Activated CD4-positive, CD25-positive, alpha-beta regulatory T cell treated with anti-CD3 and anti-CD28 coated beads, Interleukin-2, amount 50 U/mL, for 16 hours (primary cell): ENCODE measurements around the gene ZYX.
"Not testable (repeated sequence)": the region's sequence is repeated elsewhere in the genome, so short reads cannot be mapped to it uniquely, and the experiment has no call there.

Experiments used
- DNase-seq: peaks from one replicate; pipeline ENCODE4 v3.0.0-alpha.2; 2020; ENCODE audit warnings: low read depth, low spot score

The ZYX gene

DNA sequence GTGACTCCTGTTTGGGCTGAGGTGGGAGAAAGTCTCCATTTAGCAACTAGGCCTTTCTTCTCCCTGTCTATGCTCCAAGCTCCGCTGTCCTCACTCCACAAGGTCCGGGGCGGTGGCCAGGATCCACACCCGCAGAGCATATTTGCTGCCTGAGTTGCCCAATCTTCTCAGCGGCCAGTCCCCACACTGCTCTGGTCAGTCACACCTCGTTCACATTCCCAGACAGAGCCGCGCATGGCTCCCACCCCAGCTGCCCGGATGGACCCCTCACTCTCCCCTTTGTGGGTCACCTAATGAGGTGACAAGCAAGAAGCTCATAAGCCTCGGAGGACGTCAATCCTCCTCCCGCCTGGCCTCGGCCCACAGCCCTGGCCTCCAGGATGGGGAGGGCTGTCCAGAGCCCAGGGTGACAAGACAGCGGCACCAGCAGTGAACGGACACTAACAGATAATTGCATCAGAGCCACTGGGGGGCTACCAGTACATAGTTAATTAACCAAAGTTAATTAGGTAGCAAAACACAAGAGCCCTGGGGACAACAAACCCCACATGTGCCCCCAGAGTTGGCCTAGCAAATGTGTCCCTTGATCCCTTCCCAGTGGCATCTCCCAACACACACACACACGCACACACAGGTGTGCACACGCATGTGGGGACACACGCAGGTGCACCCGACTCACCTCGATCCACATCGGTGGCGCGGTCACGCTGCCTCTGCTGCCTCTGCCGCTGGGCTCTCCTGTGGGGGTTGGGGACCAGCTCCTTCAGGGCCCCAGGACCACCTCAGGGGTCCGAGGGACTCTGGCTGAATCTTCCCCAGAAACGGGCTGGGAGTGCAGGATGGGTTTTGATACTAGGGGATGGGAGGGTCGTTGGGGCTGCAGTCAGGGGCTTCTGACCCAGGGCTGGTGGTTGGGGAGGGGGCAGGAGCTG lies 15.7 kb downstream of the ZYX start:
- DNase-seq = no peak

DNA sequence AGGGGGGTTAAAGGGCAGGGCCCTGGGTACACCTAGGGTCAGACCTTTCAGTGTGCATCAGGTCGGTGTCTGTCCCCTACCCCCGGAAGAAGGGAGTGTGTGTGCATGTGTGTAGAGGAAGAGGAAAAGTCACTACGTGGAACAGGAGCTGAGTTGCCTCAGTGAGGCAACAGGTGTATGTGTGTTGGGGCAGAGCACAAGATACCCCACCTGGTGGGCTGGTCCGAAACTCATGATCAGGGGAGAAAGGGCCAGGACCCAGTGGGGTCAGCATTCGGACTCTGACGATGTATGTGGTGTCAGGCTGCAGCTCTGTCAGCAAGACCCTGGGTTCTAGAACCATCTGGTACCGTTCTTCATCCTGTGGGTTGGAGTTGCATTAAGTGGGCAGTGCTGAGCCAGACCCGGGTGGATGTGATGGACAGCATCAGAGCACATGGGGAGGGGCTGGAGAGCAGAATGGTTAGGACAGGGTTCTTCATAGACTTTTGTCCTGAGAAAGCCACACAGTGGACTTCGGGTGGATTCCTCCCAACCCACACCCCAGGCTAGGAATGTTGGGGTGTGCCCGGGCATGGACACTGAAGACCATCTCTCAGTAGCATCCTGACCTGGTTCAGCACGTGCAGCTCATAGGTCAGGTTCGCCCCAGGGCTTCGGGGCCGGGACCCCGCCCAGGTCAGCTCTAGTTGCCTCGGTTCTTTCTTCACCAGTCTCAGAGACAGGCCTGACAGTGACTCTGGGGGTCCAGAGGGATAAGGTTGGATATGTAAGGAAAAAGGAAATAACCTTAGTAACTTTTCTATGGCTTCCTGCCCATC lies 16.8 kb downstream of the ZYX start:
- DNase-seq = no peak

DNA sequence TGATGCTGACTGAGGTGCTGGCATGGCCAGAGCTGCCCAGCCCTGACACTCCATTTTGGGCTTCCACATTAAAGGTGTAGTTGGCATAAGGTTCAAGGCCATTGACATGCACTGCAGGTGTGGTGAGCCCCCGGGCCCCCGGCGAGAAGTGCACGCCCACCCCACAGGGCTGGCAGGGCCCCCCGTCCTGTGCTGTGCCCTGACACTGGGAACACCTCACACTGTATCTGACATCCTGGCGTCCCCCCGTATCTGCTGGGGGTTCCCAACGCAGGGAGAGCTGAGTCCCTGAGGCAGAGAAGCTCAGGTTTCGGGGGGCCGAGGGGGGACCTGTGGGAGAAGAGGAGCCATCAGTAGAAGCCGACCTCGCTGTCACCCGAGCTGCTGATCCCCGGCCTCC lies 17.5 kb downstream of the ZYX start:
- no peak for DNase-seq

DNA sequence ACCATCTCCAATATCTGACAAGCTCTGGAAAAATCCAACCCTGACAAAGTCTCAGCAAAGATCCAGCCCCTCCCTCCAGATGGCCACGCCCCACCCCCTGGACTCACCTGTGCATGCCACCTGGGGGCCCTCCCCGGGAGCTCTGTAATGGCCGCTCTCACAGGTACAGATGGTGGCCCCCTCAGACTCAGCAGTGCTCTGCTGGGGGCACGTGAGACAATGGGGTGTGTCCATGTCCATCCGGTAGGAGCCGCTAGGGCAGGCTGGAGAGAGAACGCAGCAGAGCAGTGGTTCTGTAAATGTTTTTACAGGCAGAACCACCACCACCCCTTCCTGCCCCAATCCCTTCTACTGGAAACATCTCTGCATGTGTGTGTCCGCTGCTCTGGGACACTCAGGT lies 18.0 kb downstream of the ZYX start:
- no peak for DNase-seq

DNA sequence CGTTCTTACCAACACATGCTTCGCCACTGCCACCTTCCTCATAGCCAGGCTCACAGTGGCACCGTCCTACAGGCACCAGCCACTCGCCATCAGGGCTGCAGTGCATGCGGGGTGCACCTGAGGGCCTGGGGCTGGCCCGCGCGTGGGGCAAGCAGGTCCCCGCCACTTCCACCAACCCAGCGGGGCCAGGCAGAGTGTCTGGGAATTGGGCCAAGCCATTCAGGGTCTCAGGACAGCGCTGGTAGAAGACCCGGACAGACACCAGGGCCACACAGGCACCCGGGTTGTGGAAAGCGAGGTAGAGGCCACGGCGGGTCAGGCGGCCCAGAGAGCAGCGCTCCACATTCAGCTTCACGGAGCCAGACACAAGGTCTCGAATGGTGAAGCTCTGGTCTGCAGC lies 18.5 kb downstream of the ZYX start:
- no peak for DNase-seq

DNA sequence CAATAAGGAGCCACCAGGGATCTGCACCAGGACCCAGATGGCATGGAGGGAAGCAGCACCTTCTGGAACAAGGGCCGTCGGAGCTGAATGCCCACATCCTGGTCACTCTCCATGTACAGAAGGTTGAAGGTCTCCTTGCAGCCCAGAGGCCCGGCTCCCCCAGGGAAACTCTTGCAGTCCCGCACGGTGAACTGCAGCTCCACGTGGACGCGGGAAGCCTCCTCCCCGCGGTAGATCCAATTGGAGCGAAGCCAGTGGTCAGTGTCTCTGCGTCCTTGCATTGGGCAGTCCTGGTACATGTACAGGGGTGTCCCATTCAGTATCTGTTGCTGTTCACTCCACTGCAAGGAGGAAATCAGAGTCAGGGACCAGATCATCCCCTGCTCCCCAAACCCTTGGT lies 20.1 kb downstream of the ZYX start:
- DNase-seq = no peak

DNA sequence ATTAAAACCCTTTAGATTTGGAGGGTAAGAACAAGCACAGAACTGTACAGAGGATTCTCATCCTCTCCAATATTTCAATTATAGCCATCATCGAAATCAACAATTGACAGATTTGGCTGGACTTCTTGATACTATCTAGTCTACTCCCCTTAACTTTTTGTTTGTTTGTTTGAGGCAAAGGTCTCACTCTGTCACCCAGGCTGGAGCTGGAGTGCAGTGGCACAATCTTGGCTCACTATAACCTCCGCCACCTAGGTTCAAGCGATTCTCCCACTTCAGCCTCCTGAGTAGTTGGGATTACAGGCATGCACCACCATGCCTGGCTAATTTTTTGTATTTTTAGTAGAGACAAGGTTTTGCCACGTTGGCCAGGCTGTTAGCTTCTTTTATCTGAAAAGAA lies 21.1 kb downstream of the ZYX start:
- DNase-seq = not testable (repeated sequence)

DNA sequence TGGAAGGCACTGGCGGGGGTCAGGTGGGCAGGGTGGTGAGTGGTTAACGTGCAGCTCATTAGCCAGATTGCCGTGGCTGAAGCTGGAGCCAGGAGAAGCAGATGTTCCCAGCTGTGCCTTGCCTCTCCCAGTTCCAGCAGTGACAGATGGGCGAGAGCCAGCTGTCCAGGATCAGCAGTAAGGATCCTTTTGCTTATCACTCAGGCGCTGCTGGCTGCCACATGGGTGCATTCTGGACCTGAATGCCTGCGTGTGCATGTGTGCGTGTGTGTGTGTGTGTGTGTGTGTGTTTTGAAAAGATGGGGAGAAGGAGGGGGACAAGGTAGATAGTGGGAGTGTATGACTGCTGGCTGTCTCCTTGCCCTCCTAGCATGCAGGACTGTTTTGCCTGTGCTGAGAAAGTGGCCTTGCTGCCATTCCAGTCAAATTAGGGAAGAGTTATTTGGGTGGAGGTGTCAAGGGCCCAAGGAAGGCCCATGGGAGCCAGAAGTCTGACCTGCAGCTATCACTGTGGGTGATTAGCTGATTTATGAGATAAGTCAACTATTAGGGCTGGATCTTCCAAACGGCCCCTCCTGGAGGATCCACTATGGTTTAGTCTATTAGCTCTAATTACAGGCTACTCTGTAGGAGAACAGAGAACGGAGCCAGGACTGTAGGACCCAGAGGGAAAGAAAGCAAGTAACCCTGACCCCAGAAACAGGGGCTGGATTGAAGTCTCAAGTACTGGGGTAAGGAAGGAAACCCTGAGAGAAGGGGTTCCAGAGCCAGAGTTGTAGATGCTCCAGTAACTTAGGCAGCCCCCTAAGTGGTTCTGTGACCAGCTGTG lies 24.2 kb downstream of the ZYX start:
- no peak for DNase-seq

DNA sequence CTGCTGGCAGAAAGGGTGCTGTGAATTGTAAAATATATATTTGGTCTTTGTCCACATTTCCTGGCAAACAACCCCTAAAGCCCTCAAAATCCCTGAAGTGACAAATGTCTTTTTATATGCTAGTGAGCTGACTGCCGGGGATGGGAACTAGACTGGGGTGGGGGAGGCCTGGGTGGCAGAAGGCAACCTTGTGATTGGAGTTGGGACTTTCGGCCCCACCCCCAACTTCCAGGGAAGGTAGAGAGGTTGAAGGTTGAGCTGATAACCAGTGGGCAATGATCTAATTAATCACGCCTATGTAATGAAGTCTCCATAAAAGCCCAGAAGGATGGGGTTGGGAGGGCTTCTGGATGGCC lies 24.8 kb downstream of the ZYX start:
- DNase-seq = no peak

DNA sequence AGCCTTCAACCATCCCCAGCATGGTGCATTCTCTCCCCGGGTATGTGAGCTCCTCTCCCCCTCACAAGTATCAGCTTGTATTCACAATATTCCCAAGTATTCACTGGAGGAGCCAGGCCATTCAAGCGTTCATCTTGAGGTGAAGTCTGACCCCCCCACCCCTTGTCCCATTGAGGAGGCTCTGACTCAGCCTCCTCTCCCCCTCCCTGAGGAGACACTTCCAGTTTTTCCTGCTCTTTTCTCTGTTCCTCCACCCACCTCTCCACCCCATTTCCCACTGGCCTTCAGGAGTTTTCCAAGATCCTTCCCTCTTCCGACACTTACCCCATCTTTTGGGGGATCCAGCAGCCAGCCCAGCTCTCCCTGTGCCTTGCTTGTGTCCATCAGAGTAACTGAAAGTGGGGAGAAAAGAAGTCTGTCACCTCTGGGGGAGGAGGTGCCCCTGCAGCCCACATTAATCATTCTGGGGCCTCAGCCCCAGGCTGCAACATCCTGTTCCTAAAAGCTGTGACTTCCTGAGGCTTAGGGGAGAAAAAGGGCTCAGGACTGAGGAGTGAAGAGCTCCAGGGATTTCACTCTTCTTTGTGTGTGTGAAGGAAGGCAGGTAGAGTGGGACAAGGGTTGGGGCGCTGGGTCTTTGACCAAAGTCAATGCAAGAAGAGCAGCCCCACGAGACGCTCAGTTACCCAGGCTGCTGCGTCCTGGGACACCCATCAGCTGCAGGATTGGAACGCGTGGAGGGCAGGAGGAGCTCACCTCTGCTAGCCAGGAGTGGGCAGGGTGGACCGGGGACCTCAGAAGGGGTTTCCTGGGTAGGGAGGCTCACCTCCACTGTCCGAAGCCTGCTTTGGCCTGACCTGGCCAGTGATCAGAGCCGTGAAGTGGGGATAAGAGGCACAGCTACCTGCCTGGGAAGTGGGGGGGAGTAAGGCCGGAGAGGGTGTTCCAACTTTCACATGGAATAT lies 26.4 kb downstream of the ZYX start:
- no peak for DNase-seq

DNA sequence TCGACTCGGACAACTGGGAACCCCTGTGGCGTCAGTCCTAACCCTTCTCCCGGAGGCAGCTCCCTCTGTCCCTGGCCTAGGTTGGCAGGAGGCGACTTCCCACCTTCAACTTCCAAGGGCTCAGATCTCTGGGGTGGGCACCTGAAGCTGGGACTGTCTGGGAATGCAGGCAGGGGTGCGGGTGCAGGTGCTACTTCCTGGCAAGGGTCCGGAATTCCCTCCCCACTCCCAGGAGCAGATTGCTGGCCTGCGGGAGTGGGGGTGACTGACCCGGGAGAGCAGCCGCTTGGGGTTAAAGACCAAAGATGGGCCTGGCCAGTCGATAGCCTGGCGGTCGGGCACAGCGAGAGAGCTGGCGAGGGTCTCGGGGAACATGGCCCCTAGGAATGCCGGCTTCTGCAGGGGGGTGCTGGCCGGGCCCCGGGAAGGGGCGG lies 27.1 kb downstream of the ZYX start:
- no peak for DNase-seq

DNA sequence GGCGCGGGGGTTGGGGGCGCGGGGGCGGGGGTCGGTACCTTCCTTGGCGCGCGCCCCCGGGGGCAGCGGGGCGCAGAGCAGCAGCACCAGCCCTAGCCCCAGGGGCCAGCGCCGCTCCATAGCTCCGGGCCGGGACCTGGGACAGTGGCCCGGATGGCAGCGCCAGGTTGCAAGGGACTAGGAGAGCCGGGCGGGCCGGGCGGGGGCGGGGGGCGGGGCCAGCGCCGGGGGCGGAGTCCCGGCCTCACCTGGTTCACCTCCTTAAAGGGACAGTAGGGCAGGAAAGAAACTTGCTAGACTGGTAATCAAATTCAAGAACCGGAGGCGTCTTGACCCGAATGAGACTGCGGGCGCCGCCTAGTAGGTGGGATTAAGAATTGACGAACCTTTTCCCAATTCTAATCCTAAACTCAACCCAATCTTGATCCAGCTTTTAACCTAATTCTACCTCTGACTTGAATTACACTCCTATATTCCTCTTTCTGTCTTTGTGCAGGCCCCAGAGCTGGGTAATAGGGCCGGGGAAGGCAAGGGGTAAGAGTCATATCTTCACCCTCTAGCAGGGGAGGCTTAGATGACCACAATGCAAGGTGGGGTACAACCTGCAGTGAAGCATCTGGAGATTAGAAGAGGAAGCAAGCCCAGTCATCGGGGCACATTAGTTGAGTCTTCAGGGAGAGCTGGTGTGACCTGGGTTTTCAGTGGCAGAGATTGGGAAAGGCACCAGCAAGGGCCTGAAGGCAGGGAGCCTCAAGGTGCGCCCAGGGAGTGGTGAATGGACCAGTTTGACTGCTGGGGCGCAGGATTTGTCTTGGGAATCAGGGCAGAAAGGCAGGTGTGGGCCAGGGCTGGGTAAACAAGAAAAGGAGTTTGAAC lies 27.8 kb downstream of the ZYX start, which contains the start of gene EPHA1:
TSS of gene EPHA1 (minus strand) at position 171 of the 876 bp plus-strand sequence. CDS start at position 120, 51 bp downstream.
- DNase-seq = no peak

DNA sequence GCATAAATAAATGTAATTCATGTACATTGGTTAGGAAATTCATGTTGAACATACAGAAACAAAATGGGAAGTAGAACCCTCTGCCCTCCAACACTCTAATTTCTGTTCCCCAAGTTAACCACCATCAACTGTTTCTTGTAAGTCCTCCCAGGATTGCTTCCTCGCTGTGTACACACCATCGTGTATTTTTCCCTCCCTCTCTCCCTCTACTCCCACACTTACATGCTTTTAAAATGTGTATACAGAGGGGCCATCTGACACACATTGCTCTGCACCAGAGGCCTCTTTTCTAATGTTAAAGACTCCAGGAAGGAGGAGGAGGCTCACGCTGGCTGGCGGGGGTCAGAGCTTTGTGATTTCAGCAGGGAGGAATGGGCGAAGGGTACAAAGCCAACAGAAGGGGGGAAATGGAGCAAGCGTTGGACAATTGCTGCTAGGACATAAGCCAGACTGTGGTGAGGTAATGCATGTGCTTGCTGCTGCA lies 29.4 kb downstream of the ZYX start:
- no peak for DNase-seq

DNA sequence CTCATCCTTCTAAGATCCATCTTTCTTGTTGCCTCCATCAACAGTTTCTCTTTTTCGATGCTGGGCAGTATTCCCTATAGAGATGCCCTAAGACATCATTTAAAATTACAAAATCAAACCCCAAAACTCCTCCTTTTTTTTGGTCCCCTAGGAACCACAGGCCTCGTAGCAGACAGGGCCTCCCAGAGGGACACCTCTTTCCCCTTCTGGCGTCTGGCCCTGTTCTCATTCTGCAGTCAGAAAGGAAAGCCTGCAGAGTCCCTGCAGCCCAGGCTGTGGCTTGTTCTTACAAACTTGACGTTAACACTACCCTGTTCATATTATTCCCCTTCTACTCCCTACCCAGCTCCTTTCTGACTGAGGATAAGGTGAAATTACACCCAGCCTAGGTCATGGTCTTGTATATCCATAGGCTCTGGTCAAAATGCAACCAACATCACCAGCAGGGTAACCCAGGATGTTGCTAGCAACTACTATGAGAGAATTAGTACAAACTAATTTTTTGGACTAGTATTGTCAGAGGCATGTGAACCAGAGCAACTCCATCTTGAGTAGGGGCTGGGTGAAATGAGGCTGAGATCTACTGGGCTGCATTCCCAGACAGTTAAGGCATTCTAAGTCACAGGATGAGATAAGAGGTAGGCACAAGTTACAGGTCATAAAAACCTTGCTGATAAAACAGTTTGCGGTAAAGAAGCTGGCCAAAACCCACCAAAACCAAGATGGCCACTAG lies 31.0 kb downstream of the ZYX start:
- no peak for DNase-seq

DNA sequence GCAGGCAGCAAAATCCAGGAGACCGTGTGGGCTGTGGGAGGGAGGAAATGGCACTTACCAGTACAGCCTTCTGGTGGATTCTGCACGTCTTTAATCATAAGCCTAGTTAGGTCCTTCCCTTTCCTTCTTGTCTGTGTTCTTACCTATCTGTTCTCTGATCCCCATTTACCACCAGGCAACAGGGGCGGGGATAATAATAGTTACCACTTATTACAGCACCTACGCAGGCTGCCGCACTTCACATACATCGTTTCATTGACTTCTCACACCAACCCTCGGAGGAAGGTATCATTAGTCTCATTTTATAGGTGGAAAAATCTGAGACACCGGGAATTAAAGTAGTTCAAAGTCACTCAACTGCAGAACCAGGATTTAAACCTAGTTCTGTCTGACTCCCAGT lies 32.0 kb downstream of the ZYX start:
- DNase-seq = no peak

DNA sequence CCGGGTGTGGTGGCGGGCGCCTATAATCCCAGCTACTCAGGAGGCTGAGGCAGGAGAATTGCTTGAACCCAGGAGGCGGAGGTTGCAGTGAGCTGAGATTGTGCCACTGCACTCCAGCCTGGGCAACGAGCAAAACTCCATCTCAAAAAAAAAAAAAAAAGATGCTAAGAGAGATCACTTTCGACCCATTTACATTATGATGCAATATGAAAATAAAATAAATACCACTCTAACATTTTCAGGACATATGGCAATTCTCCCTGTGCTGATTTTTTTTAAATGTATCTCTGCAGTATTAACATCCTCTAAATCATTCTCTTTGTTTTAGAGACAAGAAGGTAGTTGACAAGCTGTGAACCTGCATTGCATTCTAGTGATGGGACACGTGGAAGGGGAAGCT lies 34.1 kb downstream of the ZYX start:
- DNase-seq = not testable (repeated sequence)

DNA sequence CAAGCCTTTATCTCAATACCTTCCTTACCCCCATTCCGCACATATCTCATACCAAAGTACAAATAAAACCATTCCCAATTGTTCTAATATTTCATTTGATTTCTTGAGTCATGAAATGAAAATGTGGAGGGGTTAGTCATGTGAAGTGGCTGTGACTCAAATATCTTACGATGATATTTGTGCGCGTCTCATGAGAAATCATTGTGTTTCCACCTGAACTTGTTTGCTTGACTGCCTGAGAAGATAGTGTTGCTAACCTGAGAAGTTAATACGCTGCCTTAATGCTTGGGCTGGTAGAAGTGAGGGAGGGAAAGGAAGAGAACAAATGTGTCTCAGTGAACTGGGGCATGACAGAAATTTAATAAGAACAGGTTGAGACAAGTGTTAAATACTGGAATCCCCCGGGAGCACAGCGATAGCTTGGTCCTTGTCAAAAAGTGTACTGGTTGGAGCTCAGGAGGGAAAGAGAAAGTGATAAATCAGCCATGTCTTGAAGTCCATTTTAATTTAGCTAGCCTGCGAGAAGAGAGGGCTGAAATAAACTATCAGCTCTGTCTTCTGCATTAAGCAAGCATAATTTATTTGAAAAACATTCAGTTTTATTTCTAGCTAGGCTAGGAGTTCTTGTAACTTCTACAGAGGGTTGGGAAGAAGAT lies 34.7 kb downstream of the ZYX start:
- DNase-seq = no peak

DNA sequence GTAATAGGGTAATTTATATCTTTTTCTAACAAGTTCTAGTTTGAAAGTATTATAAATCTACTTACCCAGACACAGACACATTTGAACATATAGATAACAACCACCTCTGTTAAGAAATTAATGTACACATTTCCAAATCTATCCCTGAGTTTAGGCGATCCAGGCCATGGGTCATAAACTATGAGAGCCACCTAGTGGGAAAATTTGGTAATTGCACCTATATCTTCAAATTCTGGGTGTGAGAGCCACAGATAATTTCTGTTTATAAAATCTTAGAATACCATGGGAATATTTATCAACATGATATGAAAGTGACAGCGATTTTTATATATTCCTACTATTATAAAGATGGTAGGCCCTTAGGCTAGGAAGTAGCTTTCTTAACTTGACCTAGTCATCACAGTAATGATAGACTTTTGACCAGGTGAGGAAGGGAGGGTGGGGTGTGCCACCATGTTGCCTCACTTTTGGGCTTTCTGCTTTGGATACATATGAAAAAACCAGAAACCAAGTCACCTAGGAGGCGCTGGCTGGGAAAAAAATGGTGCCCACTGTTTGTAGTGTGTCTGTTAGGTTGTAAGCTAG lies 35.5 kb downstream of the ZYX start:
- DNase-seq = no peak
